PFSK-1 (cell line): ENCODE data around the gene NSDHL.

Experiments
- FOXP2 ChIP-seq: optimal IDR thresholded peaks from 2 replicates; pipeline ENCODE3; 2011; ENCODE audit warnings: borderline replicate concordance, control low read depth, inconsistent platforms; ENCODE audit not compliant: insufficient read depth; ENCODE audit errors: extremely low read length, extremely low read depth
- POLR2AphosphoS5 ChIP-seq: IDR thresholded peaks from 2 replicates; pipeline ENCODE4 v1.6.1; 2012; ENCODE audit warnings: low read depth, mild to moderate bottlenecking, control low read depth, low read length, moderate library complexity
- REST ChIP-seq, 2 experiments: IDR thresholded peaks; 2 replicates each; pipeline versions ENCODE4 v1.6.1 to v1.8.0; 2011 to 2012; ENCODE audit warnings: low read depth in 2 of 2, low read length in 2 of 2, control low read depth in 1 of 2, inconsistent platforms in 1 of 2, mild to moderate bottlenecking in 1 of 2, moderate library complexity in 1 of 2; ENCODE audit not compliant: insufficient read depth in 1 of 2
- SIN3A ChIP-seq: IDR thresholded peaks from 2 replicates; pipeline ENCODE4 v1.6.1; 2012; ENCODE audit warnings: mild to moderate bottlenecking, low read length, moderate library complexity, borderline replicate concordance; ENCODE audit not compliant: insufficient read depth
- TAF1 ChIP-seq: IDR thresholded peaks from 2 replicates; pipeline ENCODE4 v1.6.1; 2012; ENCODE audit warnings: low read length, control low read depth, borderline replicate concordance; ENCODE audit not compliant: insufficient read depth

Gene NSDHL

GRCh38 chrX:152876931-152877840 is 46.3 kb downstream of the NSDHL start:
- TF ChIP-seq SIN3A (no peak), REST (IDR thresholded peaks at IDR 0.05; ENCODE audit: insufficient read depth in 1 of 2, low read depth in 2 of 2, low read length in 2 of 2) (no peak), TAF1 (no peak), FOXP2 (no peak), POLR2AphosphoS5 (no peak)

GRCh38 chrX:152878976-152879755 is 48.3 kb downstream of the NSDHL start:
- no peak for TF ChIP-seq SIN3A
- no peak for TF ChIP-seq POLR2AphosphoS5
- no peak for TF ChIP-seq FOXP2
- no peak for TF ChIP-seq TAF1
- no peak for TF ChIP-seq REST (IDR thresholded peaks at IDR 0.05; ENCODE audit: insufficient read depth in 1 of 2, low read depth in 2 of 2, low read length in 2 of 2)

GRCh38 chrX:152881289-152881688 is 50.4 kb downstream of the NSDHL start:
- TF ChIP-seq REST (IDR thresholded peaks at IDR 0.05; ENCODE audit: insufficient read depth in 1 of 2, low read depth in 2 of 2, low read length in 2 of 2): no peak

- TF ChIP-seq SIN3A (no peak), POLR2AphosphoS5 (no peak), FOXP2 (no peak), REST (IDR thresholded peaks at IDR 0.05; ENCODE audit: insufficient read depth in 1 of 2, low read depth in 2 of 2, low read length in 2 of 2) (no peak)
Measured at GRCh38 chrX:152884171-152884570, 53.3 kb downstream of the NSDHL start.
